ENCODE measurements around the gene C10orf62.
"Not testable (repeated sequence)": the region's sequence is repeated elsewhere in the genome, so short reads cannot be mapped to it uniquely, and the experiment has no call there.

DNA sequence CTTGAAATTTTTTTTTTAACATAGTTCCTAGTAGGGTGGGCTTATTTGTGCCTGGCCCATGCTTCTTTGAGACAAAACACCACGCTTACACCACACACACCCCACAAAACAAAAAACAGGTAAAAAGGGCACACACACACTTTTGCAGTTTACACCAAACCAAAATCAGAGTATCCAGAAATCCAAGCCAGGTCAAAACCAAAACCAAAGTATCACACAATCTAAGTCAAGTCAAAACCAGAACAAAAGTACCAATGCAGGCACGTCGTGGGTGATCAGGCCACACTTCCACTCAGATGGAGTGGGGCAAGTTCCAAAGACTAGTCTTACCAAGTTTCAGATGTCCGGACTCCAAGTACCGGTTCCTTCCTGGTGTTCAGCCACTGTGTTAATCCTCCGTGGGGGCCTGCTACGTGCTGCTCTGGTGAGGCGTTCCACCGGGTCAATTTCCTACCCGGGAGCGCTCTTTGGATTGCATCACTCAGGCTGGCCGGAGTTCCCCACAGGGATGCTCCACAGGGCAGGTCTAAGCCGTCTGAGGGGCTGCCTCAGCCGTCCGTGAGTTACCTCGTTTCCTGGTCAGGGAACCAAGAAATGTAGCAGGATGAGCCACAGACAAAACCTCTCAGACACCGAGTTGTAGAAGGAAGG, 28.7 kb upstream of the C10orf62 start:
- TF ChIP-seq, protein P1, sequence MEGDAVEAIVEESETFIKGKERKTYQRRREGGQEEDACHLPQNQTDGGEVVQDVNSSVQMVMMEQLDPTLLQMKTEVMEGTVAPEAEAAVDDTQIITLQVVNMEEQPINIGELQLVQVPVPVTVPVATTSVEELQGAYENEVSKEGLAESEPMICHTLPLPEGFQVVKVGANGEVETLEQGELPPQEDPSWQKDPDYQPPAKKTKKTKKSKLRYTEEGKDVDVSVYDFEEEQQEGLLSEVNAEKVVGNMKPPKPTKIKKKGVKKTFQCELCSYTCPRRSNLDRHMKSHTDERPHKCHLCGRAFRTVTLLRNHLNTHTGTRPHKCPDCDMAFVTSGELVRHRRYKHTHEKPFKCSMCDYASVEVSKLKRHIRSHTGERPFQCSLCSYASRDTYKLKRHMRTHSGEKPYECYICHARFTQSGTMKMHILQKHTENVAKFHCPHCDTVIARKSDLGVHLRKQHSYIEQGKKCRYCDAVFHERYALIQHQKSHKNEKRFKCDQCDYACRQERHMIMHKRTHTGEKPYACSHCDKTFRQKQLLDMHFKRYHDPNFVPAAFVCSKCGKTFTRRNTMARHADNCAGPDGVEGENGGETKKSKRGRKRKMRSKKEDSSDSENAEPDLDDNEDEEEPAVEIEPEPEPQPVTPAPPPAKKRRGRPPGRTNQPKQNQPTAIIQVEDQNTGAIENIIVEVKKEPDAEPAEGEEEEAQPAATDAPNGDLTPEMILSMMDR (IDR thresholded peaks at IDR 0.05), result not testable (repeated sequence)
- not testable (repeated sequence) for TF ChIP-seq POLR2A (IDR thresholded peaks at IDR 0.05)
